GM12872 (cell line): Measurements from ENCODE around the gene LEMD2.

Experiments used
- CTCF ChIP-seq: IDR thresholded peaks from 3 replicates; pipeline ENCODE4 v1.5.1; 2011; ENCODE audit warnings: low read depth, mild to moderate bottlenecking, low read length, moderate library complexity; ENCODE audit not compliant: insufficient read depth

LEMD2 gene

GRCh38 chr6:33788694-33789549 is at the start of gene LEMD2:
Gene LEMD2, minus strand, starts transcription at chr6:33789130. Its CDS starts 14 bp downstream, at chr6:33789116.
- TF ChIP-seq CTCF = no peak

GRCh38 chr6:33837971-33838665 is 49.2 kb upstream of the LEMD2 start:
- TF ChIP-seq CTCF = no peak

- no peak for TF ChIP-seq CTCF
Measured at GRCh38 chr6:33836806-33837469, 48.0 kb upstream of the LEMD2 start.

GRCh38 chr6:33834401-33835392 is 45.8 kb upstream of the LEMD2 start:
- no peak for TF ChIP-seq CTCF

- no peak for TF ChIP-seq CTCF
Measured at GRCh38 chr6:33833599-33833998, 44.7 kb upstream of the LEMD2 start.

- TF ChIP-seq CTCF = no peak
Measured at GRCh38 chr6:33830635-33831240, 41.8 kb upstream of the LEMD2 start.
